Measurements from ENCODE around the gene VAC14.

VAC14 gene

GRCh38 chr16:70704586-70704985 lies 96.4 kb downstream of the VAC14 start:
- DNase-seq (ENCODE audit: low read depth) = no peak
- no peak overlapping the region for H3K4me3 ChIP-seq (replicated peaks; ENCODE audit: low read depth, low read length)
- no peak for TF ChIP-seq CTCF (IDR thresholded peaks at IDR 0.05; ENCODE audit: low read length, missing control alignments)

DNA sequence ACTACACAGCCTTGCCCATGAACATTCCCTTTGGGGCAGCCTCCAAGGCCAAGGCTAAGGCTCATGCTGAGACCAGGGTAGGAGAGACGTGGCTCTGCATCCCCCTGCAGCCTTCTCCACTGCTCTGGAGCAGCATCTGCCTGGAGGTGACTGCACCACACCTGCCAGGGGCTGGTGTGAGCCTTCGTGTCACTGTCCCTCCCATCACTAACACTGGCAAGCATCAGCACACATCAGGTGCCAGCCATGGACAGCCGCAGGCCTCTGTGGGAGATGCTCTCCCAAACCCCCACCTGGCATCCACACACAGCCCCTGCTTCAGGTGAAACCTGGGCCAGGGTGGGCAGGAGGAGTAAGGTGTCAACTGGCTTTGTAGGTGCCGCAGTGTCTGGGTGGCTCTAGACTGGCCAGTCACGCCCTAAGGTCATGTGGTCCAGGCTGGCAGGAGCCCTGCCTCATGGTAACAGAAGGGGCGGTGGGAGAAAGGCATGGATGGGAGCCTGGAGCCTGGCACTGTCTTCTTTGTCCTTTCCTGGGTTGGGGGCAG lies 97.0 kb downstream of the VAC14 start:
- DNase-seq (ENCODE audit: low read depth) = no peak
- no peak for TF ChIP-seq CTCF (IDR thresholded peaks at IDR 0.05; ENCODE audit: low read length, missing control alignments)
- no peak overlapping the region for H3K4me3 ChIP-seq (replicated peaks; ENCODE audit: low read depth, low read length)

DNA sequence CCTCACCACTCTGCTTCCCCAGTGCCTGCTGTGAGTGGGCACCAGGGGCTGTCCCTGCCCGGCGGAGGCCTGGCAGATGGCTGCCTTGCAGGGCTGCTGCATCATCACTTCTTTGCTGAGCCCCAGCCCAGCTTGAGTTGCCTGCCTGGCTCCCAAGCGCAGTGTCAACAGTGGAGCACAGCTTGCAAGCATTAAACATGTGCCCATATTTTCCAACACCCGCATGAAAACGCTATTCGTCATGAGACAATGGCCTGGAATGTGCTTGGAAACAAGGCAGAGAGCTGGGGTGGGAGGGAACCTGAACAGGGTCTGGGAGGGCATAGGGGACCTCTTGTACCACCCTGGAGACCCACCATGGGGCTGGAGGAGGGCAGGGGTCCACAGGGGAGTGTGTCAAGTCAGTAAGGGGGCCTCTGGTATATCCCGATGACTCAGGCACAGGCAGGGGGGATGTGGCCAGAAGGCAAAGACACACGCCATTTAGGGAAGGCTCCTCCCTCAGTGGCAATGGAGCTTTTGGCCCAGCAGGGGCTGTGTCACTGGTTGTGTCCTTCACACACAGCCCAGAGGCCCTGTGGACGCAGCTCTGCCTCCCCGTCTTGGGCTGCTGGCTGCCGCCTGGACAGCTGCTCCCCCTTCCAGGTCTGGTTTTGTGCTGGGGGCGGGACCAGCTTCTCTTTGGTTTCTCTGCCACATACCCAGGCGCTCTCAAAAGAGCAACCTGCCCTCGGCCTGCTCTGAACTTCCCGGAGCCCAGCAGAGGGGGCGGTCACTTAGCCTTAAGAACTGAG lies 97.7 kb downstream of the VAC14 start:
- no peak overlapping the region for H3K4me3 ChIP-seq (replicated peaks; ENCODE audit: low read depth, low read length)
- TF ChIP-seq CTCF (IDR thresholded peaks at IDR 0.05; ENCODE audit: low read length, missing control alignments) = peak; percentile 11
- peak; percentile 48 for DNase-seq (ENCODE audit: low read depth)

- H3K4me3 ChIP-seq (replicated peaks; ENCODE audit: low read depth, low read length) = no peak overlapping the region
- no peak for TF ChIP-seq CTCF (IDR thresholded peaks at IDR 0.05; ENCODE audit: low read length, missing control alignments)
Observed at GRCh38 chr16:70702624-70703023, 98.3 kb downstream of the VAC14 start.

DNA sequence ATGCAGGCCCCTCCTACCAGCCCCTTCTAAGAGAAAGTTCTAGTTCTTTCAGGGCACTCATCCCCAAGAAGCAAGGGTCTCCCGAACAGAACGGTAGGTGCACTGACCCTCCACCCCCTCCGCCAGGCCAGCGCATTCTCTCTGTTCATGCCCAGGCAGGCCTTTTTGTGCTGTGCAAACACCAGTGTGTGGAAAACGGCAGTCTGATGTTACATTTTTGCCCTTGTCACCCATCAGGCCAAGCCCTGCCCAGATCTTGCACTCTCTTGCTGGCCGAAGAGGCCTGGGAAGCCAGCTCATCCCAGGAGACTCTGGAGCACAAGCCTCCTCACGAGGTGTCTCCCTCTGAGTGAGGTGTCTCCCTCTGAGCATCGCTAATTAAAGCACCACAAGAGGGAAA lies 99.0 kb downstream of the VAC14 start:
- TF ChIP-seq CTCF (IDR thresholded peaks at IDR 0.05; ENCODE audit: low read length, missing control alignments) = no peak
- no peak for DNase-seq (ENCODE audit: low read depth)
- no peak overlapping the region for H3K4me3 ChIP-seq (replicated peaks; ENCODE audit: low read depth, low read length)

More at GRCh38 chr16:70702624-70703023, 98.3 kb downstream of the VAC14 start:
- no peak for DNase-seq (ENCODE audit: low read depth)

DNA sequence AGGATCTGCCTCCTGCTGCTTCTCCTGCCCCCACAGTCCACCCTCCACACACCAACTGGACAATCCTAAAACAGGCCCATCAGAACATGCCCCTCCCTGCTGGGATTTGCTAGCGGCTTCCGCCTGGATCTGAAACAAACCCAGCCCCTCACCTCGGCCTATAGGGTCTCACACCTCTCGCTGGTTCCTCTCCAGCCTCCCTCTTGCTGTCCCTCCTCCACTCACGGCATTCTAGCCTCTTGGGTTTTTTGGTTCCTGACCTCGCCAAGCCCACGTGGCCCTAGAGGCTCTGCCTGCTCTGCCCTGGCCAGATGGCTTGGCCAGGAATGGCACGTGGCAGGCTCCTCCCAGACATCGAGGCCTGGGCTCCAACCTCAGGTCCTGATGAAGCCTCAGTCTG lies 99.4 kb downstream of the VAC14 start:
- TF ChIP-seq CTCF (IDR thresholded peaks at IDR 0.05; ENCODE audit: low read length, missing control alignments) = no peak
- H3K4me3 ChIP-seq (replicated peaks; ENCODE audit: low read depth, low read length) = no peak overlapping the region
- no peak for DNase-seq (ENCODE audit: low read depth)

GRCh38 chr16:70701036-70701435 lies 99.9 kb downstream of the VAC14 start:
- H3K4me3 ChIP-seq (replicated peaks; ENCODE audit: low read depth, low read length) = no peak overlapping the region
- TF ChIP-seq CTCF (IDR thresholded peaks at IDR 0.05; ENCODE audit: low read length, missing control alignments) = no peak
- DNase-seq (ENCODE audit: low read depth) = no peak

Data from fibroblast of pulmonary artery (primary cell).